Left forelimb (tissue), 1 donor: Measurements from ENCODE around the gene EXOSC5.
"Not testable (repeated sequence)": the region's sequence is repeated elsewhere in the genome, so short reads cannot be mapped to it uniquely, and the experiment has no call there.

ENCODE experiments used
- DNase-seq: peaks from one replicate; pipeline ENCODE4 v3.0.0-alpha.2; 2018; ENCODE audit warnings: low spot score

The EXOSC5 gene

DNA sequence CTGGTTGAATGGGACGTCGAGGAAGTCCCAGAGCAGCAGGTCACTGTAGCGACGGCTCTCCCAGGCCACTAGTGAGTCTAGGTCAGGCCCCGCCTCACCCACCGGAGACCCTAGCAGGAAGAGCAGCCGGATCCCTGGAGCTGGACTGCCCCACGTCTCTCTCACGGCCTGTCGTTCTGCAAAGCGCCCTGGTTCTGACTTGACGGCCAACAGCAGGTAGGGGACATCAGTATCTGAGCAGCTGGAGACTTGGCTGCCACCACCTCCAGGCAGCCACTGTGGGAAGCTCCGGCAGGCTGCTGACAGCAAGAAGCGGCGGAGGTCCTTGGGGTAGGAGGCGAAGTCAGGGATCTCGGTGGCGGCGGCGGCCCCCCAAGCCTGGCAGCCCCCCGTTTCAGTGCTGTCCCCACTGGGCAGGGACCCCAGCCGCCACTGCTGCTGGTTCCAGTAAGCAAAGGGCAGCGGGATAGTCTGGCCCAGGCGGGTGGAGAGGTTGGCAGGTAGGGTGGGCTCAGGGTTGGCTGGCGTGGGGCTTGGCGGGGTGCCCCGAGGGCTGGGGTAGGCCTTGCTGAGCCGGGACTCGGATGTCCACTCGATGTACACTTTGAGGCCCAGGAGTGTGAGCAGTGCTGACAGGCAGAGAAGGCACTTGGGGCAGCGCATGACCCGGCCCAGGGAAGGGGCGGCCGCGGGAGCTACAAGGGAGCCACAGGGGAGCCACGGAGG lies 29.1 kb upstream of the EXOSC5 start:
- DNase-seq = no peak

DNA sequence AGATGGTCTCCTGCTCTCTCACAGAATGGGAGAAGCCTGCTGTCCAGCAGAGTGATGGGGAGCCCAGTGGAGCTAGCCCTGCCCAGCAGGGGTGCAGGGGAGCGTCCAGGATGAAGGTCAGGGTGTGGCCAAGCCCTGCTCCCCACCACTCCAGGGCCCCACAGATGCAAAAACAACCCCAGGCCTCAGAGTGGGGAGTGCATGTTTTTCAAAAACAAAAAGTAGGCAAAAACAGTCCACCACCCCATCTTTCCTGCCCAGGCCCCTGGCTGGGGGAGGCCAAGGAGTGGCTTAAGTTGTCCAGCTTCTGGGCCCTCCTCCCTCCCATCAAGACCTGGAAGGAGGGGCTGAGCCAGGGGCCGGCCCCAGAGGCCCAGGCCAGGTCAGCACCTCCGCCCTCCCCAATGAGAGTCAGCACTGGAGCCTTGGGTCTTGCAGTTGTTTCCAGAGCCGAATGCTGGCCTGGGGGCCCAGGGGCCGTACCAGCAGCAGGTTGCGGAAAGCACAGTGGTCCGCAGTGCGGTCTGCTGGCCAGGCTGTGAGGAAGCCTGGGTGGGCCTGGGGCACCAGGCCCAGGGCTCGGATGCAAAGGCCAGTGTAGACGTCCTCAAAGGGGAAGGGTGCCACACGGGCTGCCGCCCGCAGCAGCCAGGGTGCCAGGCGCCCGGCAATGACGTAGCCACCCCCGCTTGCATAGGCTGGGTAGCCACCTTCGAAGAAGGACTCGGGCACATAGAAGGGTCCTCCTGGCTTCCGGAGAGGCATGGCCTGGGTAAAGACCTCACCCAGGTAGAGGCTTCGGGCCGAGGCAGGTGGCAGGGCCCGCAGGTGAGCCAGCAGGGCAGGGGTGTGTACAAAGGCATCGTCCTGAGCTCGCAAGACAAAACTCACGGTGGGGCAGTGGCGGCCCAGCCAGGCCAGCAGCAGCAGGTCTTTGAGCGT lies 28.3 kb upstream of the EXOSC5 start:
- no peak for DNase-seq

DNA sequence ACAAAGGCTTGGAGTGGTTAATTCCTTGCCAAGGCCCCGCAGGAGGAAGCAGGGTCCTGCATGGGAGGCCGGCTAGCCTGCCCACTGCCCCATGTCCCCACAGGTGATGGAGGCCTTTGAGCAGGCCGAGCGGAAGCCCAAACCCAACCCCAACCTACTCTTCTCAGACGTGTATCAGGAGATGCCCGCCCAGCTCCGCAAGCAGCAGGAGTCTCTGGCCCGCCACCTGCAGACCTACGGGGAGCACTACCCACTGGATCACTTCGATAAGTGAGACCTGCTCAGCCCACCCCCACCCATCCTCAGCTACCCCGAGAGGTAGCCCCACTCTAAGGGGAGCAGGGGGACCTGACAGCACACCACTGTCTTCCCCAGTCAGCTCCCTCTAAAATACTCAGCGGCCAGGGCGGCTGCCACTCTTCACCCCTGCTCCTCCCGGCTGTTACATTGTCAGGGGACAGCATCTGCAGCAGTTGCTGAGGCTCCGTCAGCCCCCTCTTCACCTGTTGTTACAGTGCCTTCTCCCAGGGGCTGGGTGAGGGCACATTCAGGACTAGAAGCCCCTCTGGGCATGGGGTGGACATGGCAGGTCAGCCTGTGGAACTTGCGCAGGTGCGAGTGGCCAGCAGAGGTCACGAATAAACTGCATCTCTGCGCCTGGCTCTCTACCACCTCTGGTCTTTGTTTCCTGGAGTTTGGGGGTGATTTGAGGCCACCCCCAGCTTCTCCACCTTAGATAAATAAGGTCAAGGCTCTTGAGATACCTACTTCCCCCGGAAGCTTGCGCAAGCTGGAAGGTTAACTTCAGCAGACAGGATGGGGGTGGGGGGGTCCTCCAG lies 27.4 kb upstream of the EXOSC5 start:
- DNase-seq = no peak

DNA sequence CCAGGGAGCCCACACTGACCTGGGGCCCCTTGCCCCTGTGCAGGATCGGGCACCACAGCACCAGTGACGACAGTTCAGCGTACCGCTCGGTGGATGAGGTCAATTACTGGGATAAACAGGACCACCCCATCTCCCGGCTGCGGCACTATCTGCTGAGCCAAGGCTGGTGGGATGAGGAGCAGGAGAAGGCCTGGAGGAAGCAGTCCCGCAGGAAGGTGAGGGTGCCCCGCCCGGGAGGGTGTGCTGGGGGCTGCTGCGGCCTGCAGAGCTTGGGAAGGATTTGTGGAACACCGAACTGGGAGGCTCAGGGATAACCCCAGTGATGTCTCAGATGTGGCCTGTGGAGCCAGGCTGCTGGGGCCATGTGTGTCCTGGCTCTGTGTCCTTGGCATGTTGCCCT lies 25.8 kb upstream of the EXOSC5 start:
- no peak for DNase-seq

DNA sequence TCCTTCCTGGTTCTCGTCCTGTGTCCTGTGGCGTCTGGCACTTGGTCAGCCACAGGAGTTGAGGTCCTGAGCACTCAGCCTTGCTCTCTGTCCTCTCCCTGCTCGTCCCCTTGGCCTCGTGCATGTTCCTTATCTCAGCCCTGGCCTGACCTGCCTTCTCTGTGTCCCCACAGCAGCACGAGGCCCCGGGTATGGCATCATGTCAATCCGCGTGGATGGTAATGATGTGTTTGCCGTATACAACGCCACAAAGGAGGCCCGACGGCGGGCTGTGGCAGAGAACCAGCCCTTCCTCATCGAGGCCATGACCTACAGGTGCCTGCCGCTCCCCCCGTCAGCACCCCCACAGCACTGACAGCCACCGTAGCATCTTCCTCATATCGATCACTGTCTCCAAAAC lies 25.3 kb upstream of the EXOSC5 start:
- no peak for DNase-seq

DNA sequence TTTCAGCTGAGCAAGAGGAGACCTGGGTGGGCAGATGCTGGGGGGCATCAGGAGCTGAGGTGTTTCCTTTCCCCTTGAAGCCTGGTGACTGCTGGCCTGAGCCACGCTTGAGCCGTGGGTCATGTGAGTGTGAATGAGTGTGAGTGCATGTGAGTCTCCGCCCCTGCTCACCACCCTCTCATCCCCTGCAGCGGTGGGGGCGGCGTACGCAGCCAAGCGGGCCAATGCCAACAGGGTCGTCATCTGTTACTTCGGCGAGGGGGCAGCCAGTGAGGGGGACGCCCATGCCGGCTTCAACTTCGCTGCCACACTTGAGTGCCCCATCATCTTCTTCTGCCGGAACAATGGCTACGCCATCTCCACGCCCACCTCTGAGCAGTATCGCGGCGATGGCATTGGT lies 24.8 kb upstream of the EXOSC5 start:
- no peak for DNase-seq

DNA sequence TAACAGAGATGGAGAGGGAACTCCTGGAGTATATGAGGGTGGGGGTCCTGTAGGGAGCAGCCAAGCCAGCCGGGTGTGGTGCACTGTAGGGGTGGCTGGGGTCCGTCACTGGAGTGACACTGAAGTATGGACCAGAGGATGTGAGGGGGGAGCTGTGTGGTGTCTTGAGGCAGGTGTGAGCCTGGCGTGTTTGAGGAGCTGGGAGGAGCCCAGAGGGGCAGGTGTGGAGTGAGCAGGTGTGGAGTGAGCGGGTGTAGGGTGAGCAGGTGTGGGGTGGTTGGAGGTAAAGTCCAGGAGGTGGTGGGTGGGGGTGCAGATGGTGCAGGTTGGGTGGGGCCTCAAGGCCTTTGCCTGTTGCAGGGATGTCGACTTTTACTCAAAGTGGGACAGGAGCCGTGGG lies 24.2 kb upstream of the EXOSC5 start:
- no peak for DNase-seq

DNA sequence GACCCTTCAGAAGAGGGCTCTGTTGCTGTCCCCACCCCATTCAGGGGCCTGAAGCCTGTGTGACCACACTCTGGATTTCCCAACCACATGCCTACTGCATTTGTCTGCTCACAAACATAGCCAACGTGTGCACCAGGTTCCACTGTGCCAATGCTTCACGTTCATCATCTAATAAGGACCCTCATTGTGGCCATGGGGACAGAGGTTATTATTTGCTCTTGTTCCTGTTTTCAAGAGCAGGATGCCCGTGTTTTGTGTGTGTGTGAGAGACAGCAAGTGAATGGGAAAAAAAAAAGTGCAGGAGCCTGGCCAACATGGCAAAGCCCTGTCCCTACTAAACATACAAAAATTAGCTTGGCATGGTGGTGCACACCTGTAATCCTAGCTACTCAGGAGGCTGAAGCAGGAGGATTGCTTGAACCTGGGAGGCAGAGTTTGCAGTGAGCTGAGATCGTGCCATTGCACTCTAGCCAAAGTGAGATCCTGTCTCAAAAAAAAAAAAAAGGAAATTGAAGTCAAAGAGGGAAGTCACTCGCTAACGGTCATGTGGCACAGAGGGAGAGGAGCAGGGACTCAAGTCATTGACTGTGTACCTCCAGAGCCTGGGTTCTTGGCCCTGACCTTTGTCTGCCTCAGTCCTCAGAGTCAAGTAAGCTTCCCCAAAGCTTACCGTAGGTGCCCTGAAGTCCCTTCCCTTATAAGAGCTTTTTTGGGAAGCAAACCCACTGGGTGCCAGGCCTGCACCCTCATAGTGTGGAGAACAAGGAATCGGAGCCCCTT lies 23.1 kb upstream of the EXOSC5 start:
- no peak for DNase-seq

DNA sequence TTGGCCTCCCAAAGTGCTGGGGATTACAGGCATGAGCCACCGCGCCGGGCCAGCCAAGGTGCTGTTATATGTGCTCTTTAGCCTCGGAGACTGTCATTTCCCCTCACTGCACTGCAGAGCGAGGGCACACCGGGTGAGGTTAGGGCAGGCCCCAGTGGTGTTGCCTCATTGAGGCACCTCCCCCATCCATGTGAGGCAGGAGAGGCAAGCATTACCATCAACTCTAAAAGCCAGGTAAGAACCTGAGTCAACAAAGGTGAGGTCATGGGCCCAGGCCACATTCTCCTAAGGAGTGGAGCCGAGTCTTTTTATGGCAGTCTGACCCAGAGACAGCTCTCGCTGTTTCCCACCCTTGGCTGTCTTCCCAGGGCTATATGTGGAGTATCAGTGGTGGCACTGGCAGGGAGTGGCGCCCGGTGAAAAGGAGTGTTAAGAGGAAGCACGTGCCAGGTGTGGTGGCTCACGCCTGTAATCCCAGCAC lies 19.1 kb upstream of the EXOSC5 start:
- no peak for DNase-seq

DNA sequence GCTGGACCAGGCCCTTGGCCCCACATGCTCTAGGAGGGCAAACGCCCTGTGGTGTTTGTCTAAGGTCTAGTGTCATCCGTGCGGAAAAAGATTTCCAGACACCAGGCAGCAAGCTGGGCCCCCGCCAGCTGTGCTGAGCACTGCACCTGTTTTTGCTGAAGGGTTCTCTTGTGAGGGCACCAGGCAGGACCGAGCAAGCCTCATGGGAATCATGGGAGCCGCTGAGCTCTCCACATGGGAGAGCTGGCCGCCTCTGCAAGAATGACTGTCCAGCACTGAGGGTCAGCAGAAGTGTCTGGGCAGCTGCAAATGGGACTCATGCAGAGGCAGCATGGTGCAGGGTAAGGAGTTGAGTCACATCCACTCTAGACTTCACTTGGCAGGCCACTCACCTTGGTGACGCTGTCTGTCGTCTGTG lies 18.0 kb upstream of the EXOSC5 start:
- no peak for DNase-seq

DNA sequence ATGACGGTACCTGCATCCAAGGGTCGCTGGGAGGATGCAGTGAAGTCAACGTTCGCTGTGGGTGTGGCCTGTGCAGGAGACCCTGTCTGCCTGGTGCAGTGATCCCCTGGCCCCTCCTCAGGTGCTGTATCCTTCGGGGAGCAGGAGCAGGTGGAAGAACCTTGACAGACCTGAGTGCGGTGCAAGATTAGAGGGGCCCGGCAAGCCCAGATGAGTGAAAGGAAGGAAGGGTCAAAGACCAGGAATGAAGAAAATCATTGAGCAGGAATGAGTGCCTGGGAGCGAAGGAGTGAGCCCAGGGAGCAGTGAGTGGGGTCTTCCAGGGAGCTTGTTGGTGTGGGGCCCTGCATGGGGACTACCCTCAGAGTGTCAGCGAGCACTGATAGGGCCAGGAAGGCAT lies 17.3 kb upstream of the EXOSC5 start:
- no peak for DNase-seq

DNA sequence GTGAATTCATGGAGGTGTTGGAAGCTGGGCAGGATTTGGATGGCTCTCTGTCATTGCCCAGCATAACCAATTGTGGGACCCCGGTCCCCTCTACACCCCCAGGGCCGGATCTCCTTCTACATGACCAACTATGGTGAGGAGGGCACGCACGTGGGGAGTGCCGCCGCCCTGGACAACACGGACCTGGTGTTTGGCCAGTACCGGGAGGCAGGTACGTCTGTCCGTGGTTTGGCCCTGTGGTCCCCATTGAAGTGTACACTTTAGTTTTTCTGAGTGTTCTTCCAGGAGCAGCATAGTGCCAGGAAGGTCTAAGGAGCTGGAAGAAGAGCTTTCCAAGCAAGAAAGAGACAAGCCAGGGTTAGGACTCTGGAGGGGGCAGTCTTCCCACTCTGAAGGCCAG lies 16.8 kb upstream of the EXOSC5 start:
- no peak for DNase-seq

DNA sequence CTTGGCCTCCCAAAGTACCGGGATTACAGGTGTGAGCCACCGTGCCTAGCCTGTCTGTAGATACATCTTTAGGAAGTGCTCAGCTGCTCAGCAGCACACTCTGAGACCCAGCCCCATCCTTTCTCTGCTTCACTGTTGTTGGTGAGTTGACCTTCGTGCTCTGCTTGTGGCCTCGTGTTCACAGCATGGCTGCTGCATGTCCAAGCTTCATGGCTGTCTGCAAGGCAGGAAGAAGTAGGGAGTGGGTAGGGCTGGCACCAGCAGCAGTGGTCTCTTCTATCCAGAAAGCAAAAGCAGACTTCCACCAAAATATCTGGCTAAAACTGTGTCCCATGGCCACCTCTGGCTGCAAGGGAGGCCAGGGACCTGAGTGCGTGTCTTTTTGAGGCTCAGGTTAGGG lies 15.8 kb upstream of the EXOSC5 start:
- DNase-seq = no peak

DNA sequence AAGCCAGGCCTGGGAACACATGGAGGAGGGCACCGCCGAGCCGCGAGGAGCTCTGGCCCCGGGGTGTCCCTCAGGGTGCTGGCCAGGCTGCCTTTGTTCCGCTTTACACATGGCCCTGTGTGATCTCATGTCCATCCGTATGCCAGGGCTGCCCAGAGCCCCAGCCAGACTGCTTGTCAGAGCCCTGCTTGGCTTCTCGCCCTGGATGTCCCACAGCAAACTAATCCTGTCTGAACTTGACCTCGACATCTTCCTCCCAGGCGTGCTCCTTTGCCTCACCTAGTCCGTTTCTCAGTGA lies 14.8 kb upstream of the EXOSC5 start:
- no peak for DNase-seq

DNA sequence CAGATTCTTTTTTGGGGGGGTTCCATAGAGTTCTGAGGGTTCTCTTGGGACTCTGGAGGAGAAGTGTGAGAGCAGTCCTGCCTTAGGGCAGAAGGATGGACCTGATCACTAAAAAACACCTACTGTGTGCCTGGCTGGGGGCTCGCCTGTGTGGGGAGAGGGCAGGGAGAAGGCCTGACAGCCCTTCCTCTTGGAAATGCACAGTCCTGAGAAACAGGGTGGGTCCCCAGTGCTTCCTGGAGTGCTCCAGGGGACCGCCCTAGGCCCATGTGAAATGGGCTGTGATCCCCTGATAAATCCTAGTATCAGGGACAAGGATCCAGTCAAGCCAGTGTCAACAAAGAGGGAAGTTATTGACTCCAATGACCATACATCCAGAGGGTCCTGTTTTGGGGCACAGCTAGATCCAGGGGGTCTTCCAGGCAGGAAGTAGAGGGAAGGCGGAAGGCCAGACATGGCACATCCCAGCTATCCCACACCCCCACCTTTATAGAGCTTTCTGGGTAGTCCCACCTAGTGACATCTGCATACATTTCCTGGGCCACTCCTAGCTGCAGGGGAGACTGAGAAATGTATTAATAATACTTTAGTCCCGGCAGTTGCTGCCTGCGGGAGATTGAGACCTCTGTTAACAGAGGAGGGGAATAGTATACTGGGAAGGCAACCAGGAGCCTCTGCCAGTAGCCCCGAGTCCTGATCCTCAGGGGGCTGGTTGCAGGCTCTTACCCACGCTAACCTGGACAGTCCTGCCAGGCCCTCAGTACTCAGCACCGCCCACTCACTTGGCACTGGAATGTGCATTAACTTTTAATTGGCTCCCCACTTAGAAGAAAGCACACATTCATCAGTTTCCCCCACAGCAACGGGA lies 14.2 kb upstream of the EXOSC5 start:
- DNase-seq = no peak

DNA sequence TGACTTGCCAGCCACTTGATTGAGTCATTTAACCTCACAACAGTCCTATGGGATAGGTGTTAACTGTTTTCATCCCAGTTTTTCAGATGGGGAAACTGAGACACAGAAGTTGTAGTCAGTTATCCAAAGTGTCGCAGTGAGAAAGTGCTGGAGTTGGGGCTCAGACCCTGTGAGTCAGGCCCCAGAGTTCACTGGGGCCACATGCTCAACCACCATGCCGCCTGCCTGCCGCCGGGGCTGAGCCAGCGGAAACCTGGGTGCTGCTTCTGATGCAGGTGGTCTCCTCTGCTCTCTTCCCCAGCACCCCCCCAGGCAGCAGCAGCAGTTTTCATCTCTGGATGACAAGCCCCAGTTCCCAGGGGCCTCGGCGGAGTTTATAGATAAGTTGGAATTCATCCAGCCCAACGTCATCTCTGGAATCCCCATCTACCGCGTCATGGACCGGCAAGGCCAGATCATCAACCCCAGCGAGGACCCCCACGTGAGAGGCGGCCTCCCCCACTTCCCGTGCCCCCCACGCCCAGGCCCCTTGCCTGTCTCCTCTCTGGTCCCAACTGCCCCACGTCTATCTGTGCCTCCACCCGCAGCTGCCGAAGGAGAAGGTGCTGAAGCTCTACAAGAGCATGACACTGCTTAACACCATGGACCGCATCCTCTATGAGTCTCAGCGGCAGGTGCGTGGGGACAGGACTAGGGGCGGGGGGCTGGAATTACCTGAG lies 13.3 kb upstream of the EXOSC5 start:
- DNase-seq = no peak

DNA sequence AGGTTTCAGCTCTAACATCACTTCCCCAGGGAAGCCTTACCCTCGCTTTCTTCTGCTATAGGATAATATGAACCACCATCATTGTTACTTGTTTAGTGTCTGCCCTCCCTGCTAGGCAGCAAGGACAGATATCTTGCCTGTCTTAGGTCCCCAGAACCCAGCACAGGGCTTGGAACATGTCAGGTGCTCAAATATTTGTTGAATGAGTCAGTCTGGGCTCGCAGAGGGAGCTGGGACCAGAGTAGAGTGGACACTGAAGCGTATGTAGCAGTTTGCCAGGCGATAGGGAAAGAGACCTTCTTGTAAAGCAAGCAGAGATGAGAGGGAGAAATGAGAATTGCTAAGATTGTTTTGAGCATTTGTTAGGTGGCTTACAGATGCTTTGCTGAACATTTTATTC lies 12.1 kb upstream of the EXOSC5 start:
- DNase-seq = no peak

DNA sequence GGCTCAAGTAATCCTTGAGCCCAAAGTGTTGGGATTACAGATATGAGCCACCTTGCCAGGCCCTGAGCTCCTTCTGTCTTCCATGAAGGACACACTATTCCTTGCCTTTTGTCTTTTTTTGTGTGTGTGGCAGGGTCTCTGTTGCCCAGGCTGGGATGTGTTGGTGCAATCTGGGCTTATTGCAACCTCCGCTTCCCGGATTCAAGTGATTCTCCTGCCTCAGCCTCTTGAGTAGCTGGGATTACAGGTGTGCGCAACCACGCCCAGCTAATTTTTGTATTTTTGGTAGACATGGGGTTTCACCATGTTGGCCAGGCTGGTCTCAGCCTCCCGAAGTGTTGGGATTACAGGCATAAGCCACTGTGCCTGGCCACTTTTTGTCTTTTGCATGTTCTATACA lies 11.7 kb upstream of the EXOSC5 start:
- not testable (repeated sequence) for DNase-seq

DNA sequence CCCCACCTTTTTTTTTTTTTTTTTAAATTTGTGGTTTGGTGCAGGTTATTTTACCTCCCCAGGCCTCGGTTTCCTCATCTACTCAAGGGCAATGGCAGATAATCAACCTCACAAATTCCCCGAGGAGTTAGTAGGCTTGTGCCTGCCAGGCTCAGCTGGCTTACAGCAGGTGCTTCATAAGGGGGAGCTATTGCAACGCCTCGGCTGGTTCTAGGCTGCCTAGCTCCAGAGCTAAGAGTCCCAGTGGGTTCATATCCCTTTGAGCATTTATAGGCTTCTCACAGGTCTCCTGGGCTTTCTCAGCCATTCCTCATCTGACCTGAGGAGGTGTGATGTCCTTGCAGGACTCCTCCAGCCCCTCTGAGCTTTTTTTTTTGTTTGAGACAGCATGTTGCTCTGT lies 11.1 kb upstream of the EXOSC5 start:
- no peak for DNase-seq

DNA sequence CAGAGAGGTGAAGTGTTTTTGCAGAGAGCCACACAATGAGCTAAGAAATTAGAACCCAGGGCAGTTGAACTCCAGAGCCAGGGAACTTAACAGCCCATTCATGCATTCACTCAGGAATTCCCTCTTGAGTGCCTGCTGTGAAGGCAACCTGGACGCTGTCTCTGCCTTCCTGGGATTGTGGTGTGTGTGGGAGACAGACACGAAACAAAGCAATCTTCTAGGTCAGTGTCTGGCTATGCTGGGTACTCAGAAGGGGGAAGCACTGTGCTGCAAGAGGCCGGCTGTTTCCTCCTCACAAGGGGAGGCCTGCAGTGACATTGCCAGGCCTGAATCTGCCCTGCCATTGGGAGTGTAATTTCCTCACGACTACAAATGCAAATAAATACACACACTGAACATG lies 10.1 kb upstream of the EXOSC5 start:
- DNase-seq = no peak
